Measurements from ENCODE around the gene EYS. TPM values are rescaled to one million over a fixed set of nuclear protein-coding genes. Genes with fewer than 3 reads are reported as not detected.

Gene EYS
- total RNA-seq, 2 donors from 2014 or later: not detected

DNA sequence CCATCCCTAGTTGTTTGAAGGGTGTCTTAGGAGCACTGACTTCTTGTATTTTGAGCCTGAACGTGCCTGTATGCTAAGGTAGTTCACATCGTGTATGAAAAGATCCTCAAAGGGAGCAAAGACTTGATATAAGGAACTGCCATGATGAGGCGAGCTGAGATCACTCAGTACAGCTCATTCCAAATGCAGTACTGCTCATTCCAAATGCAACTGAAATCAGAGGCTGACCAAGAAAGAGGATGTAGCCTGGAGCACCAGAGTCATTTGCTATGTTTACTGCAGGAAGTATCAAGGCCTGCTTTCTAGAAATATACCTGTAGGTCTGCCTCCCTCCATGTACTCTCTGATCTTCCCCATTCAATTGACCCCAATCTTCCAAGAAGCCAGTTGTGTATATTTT lies 832.2 kb downstream of the EYS start:
- DNase-seq (ENCODE audit: low spot score): no peak
- Histone ChIP-seq H3K4me1 (no peaks in the 10 kb centered on the region), H3K27ac (no peak overlapping the region), H3K27me3 (no peaks in the 10 kb centered on the region), H3K9me3 (no peaks in the 10 kb centered on the region), H3K4me3 (no peak overlapping the region), H3K36me3 (no peaks in the 10 kb centered on the region)
- TF ChIP-seq, protein P1, sequence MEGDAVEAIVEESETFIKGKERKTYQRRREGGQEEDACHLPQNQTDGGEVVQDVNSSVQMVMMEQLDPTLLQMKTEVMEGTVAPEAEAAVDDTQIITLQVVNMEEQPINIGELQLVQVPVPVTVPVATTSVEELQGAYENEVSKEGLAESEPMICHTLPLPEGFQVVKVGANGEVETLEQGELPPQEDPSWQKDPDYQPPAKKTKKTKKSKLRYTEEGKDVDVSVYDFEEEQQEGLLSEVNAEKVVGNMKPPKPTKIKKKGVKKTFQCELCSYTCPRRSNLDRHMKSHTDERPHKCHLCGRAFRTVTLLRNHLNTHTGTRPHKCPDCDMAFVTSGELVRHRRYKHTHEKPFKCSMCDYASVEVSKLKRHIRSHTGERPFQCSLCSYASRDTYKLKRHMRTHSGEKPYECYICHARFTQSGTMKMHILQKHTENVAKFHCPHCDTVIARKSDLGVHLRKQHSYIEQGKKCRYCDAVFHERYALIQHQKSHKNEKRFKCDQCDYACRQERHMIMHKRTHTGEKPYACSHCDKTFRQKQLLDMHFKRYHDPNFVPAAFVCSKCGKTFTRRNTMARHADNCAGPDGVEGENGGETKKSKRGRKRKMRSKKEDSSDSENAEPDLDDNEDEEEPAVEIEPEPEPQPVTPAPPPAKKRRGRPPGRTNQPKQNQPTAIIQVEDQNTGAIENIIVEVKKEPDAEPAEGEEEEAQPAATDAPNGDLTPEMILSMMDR (IDR thresholded peaks at IDR 0.05): no peak

DNA sequence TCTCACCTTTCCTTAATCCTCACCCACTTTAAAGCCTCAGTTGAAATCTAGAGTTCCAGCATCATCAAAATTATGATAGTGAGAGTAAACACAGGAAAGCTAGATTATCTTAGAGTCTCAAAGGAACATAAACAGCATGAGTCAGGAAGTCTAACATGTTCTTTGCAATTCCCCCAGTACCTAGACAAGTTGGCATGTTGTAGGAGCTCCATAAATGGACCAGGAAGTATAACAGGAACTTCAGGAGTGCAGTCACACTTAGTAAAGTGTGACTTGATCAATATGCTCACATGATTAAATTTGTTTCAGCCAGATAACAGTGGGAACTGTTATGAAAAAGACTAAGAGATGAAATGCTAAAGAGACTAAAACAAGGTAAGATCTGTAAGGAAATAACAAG lies 834.4 kb downstream of the EYS start:
- Histone ChIP-seq H3K4me1 (no peaks in the 10 kb centered on the region), H3K36me3 (no peaks in the 10 kb centered on the region), H3K27ac (no peak overlapping the region), H3K9me3 (no peaks in the 10 kb centered on the region), H3K27me3 (no peaks in the 10 kb centered on the region), H3K4me3 (no peak overlapping the region)
- DNase-seq (ENCODE audit: low spot score): no peak
- TF ChIP-seq, protein P1 (IDR thresholded peaks at IDR 0.05): no peak

DNA sequence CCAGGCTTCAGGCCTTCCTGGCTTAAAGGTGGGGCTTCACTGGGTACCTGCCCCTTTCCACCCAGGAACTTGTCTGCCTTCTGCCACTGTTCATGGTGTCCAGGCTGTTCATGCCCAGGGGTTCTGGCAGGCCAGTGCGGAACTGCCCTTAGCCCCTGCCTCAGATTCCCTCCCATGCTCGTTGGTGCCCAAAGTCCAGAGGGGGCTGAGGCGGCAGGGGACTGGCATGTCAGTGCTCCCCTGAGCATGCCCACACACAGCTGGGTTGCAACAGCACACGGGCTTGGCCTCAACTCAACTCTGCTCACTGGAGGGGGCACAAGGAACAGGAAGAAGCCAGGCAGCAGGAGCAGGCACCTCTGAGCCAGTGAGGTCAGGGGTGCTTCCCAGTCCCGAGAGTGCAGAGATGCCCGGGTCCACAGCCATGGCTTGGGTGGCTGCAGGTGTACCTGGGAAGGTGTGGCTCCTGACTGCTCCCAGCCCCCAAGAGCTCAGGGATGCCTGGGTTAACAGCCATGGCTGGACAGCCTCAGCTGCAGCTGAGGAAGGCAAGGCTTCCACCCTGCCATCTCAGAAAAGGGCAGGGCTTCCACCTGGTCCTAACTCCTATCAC lies 845.9 kb downstream of the EYS start:
- Histone ChIP-seq H3K9me3 (no peaks in the 10 kb centered on the region), H3K36me3 (no peaks in the 10 kb centered on the region), H3K4me1 (no peaks in the 10 kb centered on the region), H3K27ac (no peak overlapping the region), H3K27me3 (no peaks in the 10 kb centered on the region), H3K4me3 (no peak overlapping the region)
- TF ChIP-seq, protein P1 (IDR thresholded peaks at IDR 0.05): no peak
- no peak for DNase-seq (ENCODE audit: low spot score)

DNA sequence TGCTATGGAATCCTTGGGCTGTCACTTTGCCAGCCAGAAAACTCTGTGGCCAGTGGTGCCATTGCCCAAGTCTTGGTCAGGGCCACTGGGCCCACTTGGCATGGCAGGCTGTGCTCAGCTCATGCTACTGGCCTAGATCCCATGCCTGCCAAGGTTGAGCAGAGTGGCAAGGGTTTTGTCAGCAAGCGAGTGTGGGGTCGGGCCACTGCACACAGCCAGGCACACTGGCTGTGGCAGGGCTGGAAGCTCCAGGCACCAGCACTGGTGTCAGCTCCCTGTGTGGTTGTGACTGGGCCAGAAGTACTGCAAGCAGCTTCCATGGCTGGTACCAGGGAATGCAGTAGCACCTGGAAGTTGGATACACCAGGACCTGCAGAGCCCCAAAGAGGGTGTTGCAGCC lies 846.8 kb downstream of the EYS start:
- Histone ChIP-seq H3K9me3 (no peaks in the 10 kb centered on the region), H3K27me3 (no peaks in the 10 kb centered on the region), H3K36me3 (no peaks in the 10 kb centered on the region), H3K4me1 (no peaks in the 10 kb centered on the region), H3K4me3 (no peak overlapping the region), H3K27ac (no peak overlapping the region)
- no peak for DNase-seq (ENCODE audit: low spot score)
- TF ChIP-seq, protein P1 (IDR thresholded peaks at IDR 0.05): no peak

DNA sequence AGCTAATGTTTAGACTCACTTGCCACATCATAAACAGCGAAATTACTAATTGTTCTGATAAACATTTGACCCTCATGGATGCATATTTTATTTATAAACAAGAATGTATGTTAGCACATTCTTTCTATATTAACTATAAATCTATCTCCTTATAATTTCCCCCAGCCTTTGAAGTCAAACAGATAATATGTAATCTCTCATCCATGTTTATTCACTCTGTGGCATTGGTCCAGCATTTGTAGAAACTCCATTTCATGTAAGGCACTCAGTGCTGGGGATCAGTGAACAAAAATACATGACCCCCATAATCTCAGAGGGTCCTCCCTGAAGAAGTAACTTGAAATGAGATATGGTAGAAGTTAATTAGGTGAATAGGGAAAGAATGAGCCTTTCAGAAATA lies 856.9 kb downstream of the EYS start:
- no peak overlapping the region for H3K27ac ChIP-seq
- no peaks in the 10 kb centered on the region for H3K27me3 ChIP-seq
- no peak for DNase-seq (ENCODE audit: low spot score)
- no peak overlapping the region for H3K4me3 ChIP-seq
- TF ChIP-seq, protein P1 (IDR thresholded peaks at IDR 0.05): no peak
- H3K9me3 ChIP-seq: no peaks in the 10 kb centered on the region
- H3K4me1 ChIP-seq: no peaks in the 10 kb centered on the region
- no peaks in the 10 kb centered on the region for H3K36me3 ChIP-seq

DNA sequence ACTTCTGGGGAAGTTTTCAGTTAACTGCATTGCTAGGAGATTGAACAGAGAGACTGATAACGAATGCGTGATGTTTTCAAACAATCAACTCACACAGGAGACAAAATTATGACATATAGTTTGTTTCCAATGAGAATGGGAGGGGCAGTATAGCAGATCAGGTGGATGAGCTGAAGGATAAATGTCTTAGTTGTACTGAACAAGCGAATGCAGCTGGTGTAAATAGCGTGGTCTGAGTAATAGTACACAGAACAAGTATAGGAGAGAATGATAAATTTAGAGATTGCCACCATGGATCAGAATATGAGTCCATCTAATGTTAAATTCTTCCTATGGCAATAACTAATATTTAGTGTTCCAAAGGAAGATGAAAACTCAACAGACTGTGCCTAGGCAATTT lies 858.6 kb downstream of the EYS start:
- Histone ChIP-seq H3K9me3 (no peaks in the 10 kb centered on the region), H3K27ac (no peak overlapping the region), H3K4me3 (no peak overlapping the region), H3K36me3 (no peaks in the 10 kb centered on the region), H3K27me3 (no peaks in the 10 kb centered on the region), H3K4me1 (no peaks in the 10 kb centered on the region)
- TF ChIP-seq, protein P1 (IDR thresholded peaks at IDR 0.05): no peak
- no peak for DNase-seq (ENCODE audit: low spot score)

Data from right atrium auricular region (tissue), 2 donors.